Coronary artery (tissue), 2 donors: ENCODE measurements around the gene PTPA.

Source experiments
- DNase-seq: peaks from one replicate; pipeline ENCODE4 v3.0.0-alpha.2; 2017; ENCODE audit warnings: low spot score
- H3K27ac ChIP-seq, 2 donors: fragments of 200-600 bp; sonication (generic); one replicate each; pipeline ENCODE4 v1.5.1; 2016 to 2019
- H3K4me3 ChIP-seq: fragments of 200-600 bp; sonication (generic); 2 replicates; pipeline ENCODE4 v1.5.1; 2016; ENCODE audit warnings: mild to moderate bottlenecking, moderate library complexity
- CTCF ChIP-seq: fragments of 200-600 bp; sonication (generic); IDR thresholded peaks from one replicate; pipeline ENCODE4 v1.5.1; 2019; ENCODE audit warnings: antibody characterized with exemption

PTPA gene

GRCh38 chr9:129149442-129149841 lies 38.2 kb downstream of the PTPA start:
- H3K27ac ChIP-seq = no peak overlapping the region
- DNase-seq = no peak
- H3K4me3 ChIP-seq = no peak overlapping the region
- TF ChIP-seq CTCF = no peak

GRCh38 chr9:129150122-129150521 lies 38.9 kb downstream of the PTPA start:
- no peak for TF ChIP-seq CTCF
- DNase-seq = peak; percentile 72
- H3K4me3 ChIP-seq = no peak overlapping the region
- no peak overlapping the region for H3K27ac ChIP-seq

DNA sequence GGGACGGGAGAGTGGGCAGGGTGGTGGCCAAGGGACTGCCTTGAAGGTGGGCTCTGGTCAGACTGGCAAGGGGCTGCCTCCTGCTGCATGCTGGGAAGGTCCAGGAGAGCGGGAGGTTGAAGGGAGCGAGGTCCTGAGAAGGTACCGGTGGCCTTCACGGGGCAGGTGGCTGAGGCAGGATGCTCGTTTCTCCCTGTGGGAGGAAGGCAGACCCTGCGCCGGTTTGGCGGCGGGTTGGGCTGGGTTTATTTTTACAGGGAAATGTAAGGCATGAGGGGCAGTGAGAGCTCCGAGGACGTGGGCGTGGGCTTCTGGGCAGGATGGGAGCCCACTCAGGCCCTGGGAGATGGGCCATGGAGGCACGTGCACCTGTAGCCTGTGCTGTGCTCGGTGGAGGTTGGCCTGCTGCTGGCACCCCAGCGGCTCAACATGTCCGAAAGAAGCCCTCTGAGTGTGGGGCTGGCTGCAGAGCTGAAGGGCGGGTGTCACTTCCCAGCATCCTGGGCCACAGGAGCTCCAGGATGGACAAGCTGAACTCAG lies 39.5 kb downstream of the PTPA start:
- no peak for DNase-seq

DNA sequence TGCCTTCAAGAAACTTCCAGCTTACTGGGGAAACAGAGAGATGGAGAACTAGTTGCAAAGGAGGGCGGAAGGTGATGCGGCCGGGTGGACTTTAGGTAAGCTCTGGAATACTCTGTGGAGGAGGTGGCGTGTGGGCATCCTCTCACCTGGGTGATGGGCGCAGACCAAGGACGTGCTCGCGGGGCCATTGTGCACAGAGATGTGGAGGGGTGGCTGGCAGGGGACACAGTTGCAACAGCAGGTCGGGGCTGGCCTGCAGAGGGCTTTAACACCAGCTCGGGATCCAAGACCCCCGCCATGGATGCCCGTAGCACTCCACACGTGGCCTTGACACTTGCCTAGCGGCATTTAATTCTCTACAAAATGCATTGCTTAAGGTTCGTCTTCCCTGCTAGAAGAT lies 40.3 kb downstream of the PTPA start:
- no peak overlapping the region for H3K27ac ChIP-seq
- no peak overlapping the region for H3K4me3 ChIP-seq
- no peak for TF ChIP-seq CTCF
- no peak for DNase-seq

More for the DNA sequence above, 39.5 kb downstream of the PTPA start:
- no peak for TF ChIP-seq CTCF
- H3K27ac ChIP-seq = no peak overlapping the region
- no peak overlapping the region for H3K4me3 ChIP-seq

GRCh38 chr9:129154866-129155477 lies 43.8 kb downstream of the PTPA start:
- peak; percentile 67 for DNase-seq
- H3K4me3 ChIP-seq = no peak overlapping the region
- no peak for TF ChIP-seq CTCF
- no peak overlapping the region for H3K27ac ChIP-seq

DNA sequence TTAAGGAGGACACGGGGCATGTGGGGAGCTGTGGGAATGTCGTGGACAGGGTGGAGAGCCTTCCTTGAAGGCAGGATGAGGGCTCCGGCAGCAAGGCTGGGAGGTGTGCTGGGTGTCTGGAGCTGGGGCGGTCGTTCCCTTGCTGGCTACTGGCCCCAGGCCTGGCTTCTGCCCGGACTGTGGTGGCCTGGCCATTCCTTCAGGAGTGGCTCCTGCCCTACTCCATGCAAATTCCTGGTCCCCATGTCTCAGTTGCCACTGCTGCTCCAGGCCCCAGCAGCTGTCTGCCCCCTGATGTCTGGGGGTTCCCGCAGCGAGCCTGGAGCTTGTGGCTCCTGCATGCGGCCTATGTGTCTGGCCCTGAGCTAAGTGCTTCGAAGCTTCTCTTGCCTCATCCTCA lies 44.9 kb downstream of the PTPA start:
- TF ChIP-seq CTCF = no peak
- Histone ChIP-seq H3K27ac (no peak overlapping the region), H3K4me3 (no peak overlapping the region)
- no peak for DNase-seq
